BE2C (cell line): ENCODE measurements around the gene TXNRD2.

Experiments used
- DNase-seq: peaks from one replicate; pipeline ENCODE4 v3.0.0-alpha.2; 2020
- H3K27me3 ChIP-seq: fragments of 250-450 bp; sonication (Bioruptor Pico); 2 replicates; pipeline ENCODE4 v1.5.1; 2020; ENCODE audit warnings: mild to moderate bottlenecking
- H3K36me3 ChIP-seq: fragments of 250-450 bp; sonication (Bioruptor Pico); 2 replicates; pipeline ENCODE4 v1.5.1; 2020; ENCODE audit warnings: mild to moderate bottlenecking
- H3K4me1 ChIP-seq: fragments of 250-450 bp; sonication (Bioruptor Pico); 2 replicates; pipeline ENCODE4 v1.5.1; 2020
- H3K4me3 ChIP-seq: 2 replicates; pipeline ENCODE4 v1.5.1; 2011; ENCODE audit warnings: low read depth, low read length
- H3K9me3 ChIP-seq: fragments of 250-450 bp; sonication (Bioruptor Pico); 2 replicates; pipeline ENCODE4 v1.5.1; 2020
- CTCF ChIP-seq: IDR thresholded peaks from 2 replicates; pipeline ENCODE4 v1.5.1; 2012; ENCODE audit warnings: mild to moderate bottlenecking, low read depth, low read length

Gene TXNRD2

GRCh38 chr22:19972652-19973550 lies 31.3 kb upstream of the TXNRD2 start:
- Histone ChIP-seq H3K4me3 (no peak overlapping the region), H3K4me1 (peaks cover 36% of the 10 kb centered on the region), H3K27me3 (no peaks in the 10 kb centered on the region), H3K36me3 (peaks cover 92% of the 10 kb centered on the region), H3K9me3 (no peaks in the 10 kb centered on the region)
- TF ChIP-seq CTCF = no peak
- DNase-seq = no peak

DNA sequence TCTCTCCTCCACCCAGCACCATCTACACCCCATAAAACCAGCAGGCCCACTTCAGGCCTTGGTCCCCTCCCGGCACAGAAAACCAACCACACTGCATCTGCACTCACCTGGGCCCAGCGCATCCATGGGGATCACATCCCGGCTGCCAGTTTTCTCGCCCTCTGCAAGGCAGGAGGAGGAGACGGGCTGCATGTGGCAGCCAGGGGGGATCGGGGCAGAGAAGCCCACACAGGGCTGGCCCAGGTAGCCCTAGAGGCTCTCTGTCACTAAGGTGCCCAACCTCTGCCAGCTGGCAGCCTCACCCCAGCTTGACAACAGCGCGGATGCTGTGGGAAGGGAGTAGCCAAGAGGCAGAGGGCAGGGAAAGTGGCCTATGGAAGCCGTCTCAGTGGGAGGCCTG lies 30.6 kb upstream of the TXNRD2 start:
- Histone ChIP-seq H3K36me3 (peaks cover 91% of the 10 kb centered on the region), H3K9me3 (no peaks in the 10 kb centered on the region), H3K4me1 (peaks cover 38% of the 10 kb centered on the region), H3K4me3 (no peak overlapping the region), H3K27me3 (no peaks in the 10 kb centered on the region)
- no peak for DNase-seq
- no peak for TF ChIP-seq CTCF

GRCh38 chr22:19971276-19972124 lies 29.9 kb upstream of the TXNRD2 start:
- peaks cover 84% of the 10 kb centered on the region for H3K36me3 ChIP-seq
- no peaks in the 10 kb centered on the region for H3K9me3 ChIP-seq
- no peak overlapping the region for H3K4me3 ChIP-seq
- DNase-seq = no peak
- TF ChIP-seq CTCF = no peak
- H3K4me1 ChIP-seq = peaks cover 38% of the 10 kb centered on the region
- H3K27me3 ChIP-seq = no peaks in the 10 kb centered on the region

GRCh38 chr22:19970479-19971275 lies 29.1 kb upstream of the TXNRD2 start:
- Histone ChIP-seq H3K27me3 (no peaks in the 10 kb centered on the region), H3K36me3 (peaks cover 76% of the 10 kb centered on the region), H3K4me1 (peaks cover 30% of the 10 kb centered on the region), H3K9me3 (no peaks in the 10 kb centered on the region), H3K4me3 (no peak overlapping the region)
- peak; percentile 84 for TF ChIP-seq CTCF
- DNase-seq = peak; percentile 80

- no peaks in the 10 kb centered on the region for H3K9me3 ChIP-seq
- no peak for TF ChIP-seq CTCF
- H3K36me3 ChIP-seq = peaks cover 69% of the 10 kb centered on the region
- H3K4me3 ChIP-seq = no peak overlapping the region
- DNase-seq = no peak
- H3K4me1 ChIP-seq = peaks cover 24% of the 10 kb centered on the region
- H3K27me3 ChIP-seq = no peaks in the 10 kb centered on the region
Observed at GRCh38 chr22:19970031-19970478, 28.4 kb upstream of the TXNRD2 start.
